NCI-H187 (cell line): ENCODE measurements around the gene SLC6A14.

Experiments
- DNase-seq, 2 experiments: peaks; one replicate each; lab custom pipeline; 2025; lab: John Stamatoyannopoulos, UW

Gene SLC6A14

GRCh38 chrX:116436358-116436816, at the start of gene SLC6A14:
TSS of gene SLC6A14 (plus strand) at chrX:116436606. CDS start at chrX:116436710, 104 bp downstream.
- no peak for DNase-seq

- no peak for DNase-seq
Measured at GRCh38 chrX:116395752-116396151, 40.7 kb upstream of the SLC6A14 start.

GRCh38 chrX:116399681-116400080, 36.7 kb upstream of the SLC6A14 start:
- DNase-seq, result no peak

- DNase-seq, result no peak
Measured at GRCh38 chrX:116409219-116409618, 27.2 kb upstream of the SLC6A14 start.

- no peak for DNase-seq
Measured at GRCh38 chrX:116413273-116413672, 23.1 kb upstream of the SLC6A14 start.

- DNase-seq, result no peak
Measured at GRCh38 chrX:116417214-116417613, 19.2 kb upstream of the SLC6A14 start.

GRCh38 chrX:116417968-116418367, 18.4 kb upstream of the SLC6A14 start:
- DNase-seq, result no peak

GRCh38 chrX:116427978-116428377, 8.4 kb upstream of the SLC6A14 start:
- no peak for DNase-seq

GRCh38 chrX:116435597-116435996, 809 bp upstream of the SLC6A14 start:
- DNase-seq, result no peak

GRCh38 chrX:116449156-116449555, 12.8 kb downstream of the SLC6A14 start:
- no peak for DNase-seq

- no peak for DNase-seq
Measured at GRCh38 chrX:116462822-116463221, 26.4 kb downstream of the SLC6A14 start, which contains the start of gene CT83. TSS of gene CT83 (minus strand) at chrX:116462976. CDS start at chrX:116462856, 120 bp downstream.

GRCh38 chrX:116480059-116480458, 43.7 kb downstream of the SLC6A14 start:
- no peak for DNase-seq

GRCh38 chrX:116490104-116490503, 53.7 kb downstream of the SLC6A14 start:
- no peak for DNase-seq

- DNase-seq, result no peak
Measured at GRCh38 chrX:116493271-116493670, 56.9 kb downstream of the SLC6A14 start.

GRCh38 chrX:116499780-116500179, 63.4 kb downstream of the SLC6A14 start:
- DNase-seq, result no peak
